ENCODE measurements around the gene AIPL1.
A peak's percentile ranks its signal among the peaks of the same experiment; 100 is the strongest.

Gene AIPL1

GRCh38 chr17:6468051-6468790 lies 33.3 kb upstream of the AIPL1 start:
- Histone ChIP-seq H3K4me3 (no peak overlapping the region), H3K27ac (no peak overlapping the region)

- Histone ChIP-seq H3K27ac (no peak overlapping the region), H3K4me3 (no peak overlapping the region)
These were observed 32.6 kb upstream of the AIPL1 start for GRCh38 chr17:6467567-6467966.

GRCh38 chr17:6465206-6466003 lies 30.5 kb upstream of the AIPL1 start:
- Histone ChIP-seq H3K4me3 (no peak overlapping the region), H3K27ac (no peak overlapping the region)

- H3K27ac ChIP-seq, result no peak overlapping the region
- H3K4me3 ChIP-seq, result no peak overlapping the region
These were observed 29.6 kb upstream of the AIPL1 start for GRCh38 chr17:6464446-6465041.

- Histone ChIP-seq H3K4me3 (no peak overlapping the region), H3K27ac (no peak overlapping the region)
These were observed 28.9 kb upstream of the AIPL1 start for GRCh38 chr17:6463616-6464445.

GRCh38 chr17:6462692-6463091 lies 27.8 kb upstream of the AIPL1 start:
- Histone ChIP-seq H3K4me3 (no peak overlapping the region), H3K27ac (no peak overlapping the region)

- no peak overlapping the region for H3K27ac ChIP-seq
- H3K4me3 ChIP-seq, result no peak overlapping the region
These were observed 27.0 kb upstream of the AIPL1 start for GRCh38 chr17:6461792-6462524.

GRCh38 chr17:6461246-6461645 lies 26.3 kb upstream of the AIPL1 start:
- H3K27ac ChIP-seq, result no peak overlapping the region
- no peak overlapping the region for H3K4me3 ChIP-seq

- no peak overlapping the region for H3K4me3 ChIP-seq
- no peak overlapping the region for H3K27ac ChIP-seq
These were observed 25.7 kb upstream of the AIPL1 start for GRCh38 chr17:6460531-6461161.

- Histone ChIP-seq H3K27ac (no peak overlapping the region), H3K4me3 (no peak overlapping the region)
These were observed 23.6 kb upstream of the AIPL1 start for GRCh38 chr17:6458460-6458950.

- H3K4me3 ChIP-seq, result no peak overlapping the region
- H3K27ac ChIP-seq, result no peak overlapping the region
These were observed 23.0 kb upstream of the AIPL1 start for GRCh38 chr17:6457688-6458459.

- Histone ChIP-seq H3K27ac (no peak overlapping the region), H3K4me3 (no peak overlapping the region)
These were observed 22.2 kb upstream of the AIPL1 start for GRCh38 chr17:6456914-6457687.

- Histone ChIP-seq H3K27ac (no peak overlapping the region), H3K4me3 (no peak overlapping the region)
These were observed 21.4 kb upstream of the AIPL1 start for GRCh38 chr17:6456321-6456720.

- H3K27ac ChIP-seq, result peak overlapping the region in 3 of 21 experiments; percentile 32 to 73 (median 58)
- H3K4me3 ChIP-seq, result peak overlapping the region in 3 of 7 experiments; percentile 6 to 17 (median 6)
These were observed 20.4 kb upstream of the AIPL1 start for GRCh38 chr17:6455321-6455705.

- Histone ChIP-seq H3K4me3 (peak overlapping the region in 3 of 7 experiments; percentile 6 to 17 (median 6)), H3K27ac (peak overlapping the region in 3 of 21 experiments; percentile 32 to 73 (median 58))
These were observed 19.8 kb upstream of the AIPL1 start for GRCh38 chr17:6454495-6455320.

- H3K27ac ChIP-seq, result no peak overlapping the region
These were observed 18.5 kb upstream of the AIPL1 start for GRCh38 chr17:6453279-6454024.

More at GRCh38 chr17:6453279-6454024, 18.5 kb upstream of the AIPL1 start:
- no peak overlapping the region for H3K4me3 ChIP-seq
